ENCODE data around the gene DNAAF1. TPM values are rescaled to one million over a fixed set of nuclear protein-coding genes. Genes with fewer than 3 reads are reported as not detected.

DNAAF1 gene
- total and polyA plus RNA-seq, 2 donors (not counting 3 experiments of a cell fraction or from before 2014, with no cell fraction given): 0.01 TPM; not detected in 1

DNA sequence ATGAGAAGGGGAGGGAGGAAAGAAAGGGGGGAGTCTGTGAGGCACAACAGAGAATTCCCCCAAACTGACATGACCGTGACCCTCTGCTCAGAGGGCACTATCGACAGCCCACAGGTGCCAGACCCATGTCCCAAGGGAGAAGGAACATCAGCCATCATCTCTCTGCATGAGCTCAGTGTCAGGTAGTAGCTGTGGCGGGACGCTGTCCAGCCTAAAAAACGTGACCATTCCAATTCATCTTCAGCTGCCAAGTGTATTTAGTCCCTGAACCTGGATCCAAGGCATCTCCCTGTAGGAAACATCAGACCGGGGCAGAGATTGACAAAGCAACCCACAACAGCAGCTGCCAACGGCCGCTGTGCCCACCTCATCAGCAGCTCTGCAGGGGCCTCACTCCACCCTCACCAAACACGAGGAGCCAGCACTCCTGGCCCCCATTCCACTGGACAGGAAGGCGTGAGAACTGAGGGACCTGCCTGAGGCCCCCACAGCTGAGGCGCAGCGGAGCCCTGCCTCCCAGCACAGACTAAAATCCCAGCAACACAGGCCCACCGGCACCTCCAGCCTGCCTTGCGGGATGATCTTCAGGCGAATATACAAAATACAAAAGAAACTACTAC, 33.1 kb downstream of the DNAAF1 start:
- no peaks in the 10 kb centered on the region for H3K9me1 ChIP-seq (replicated peaks; ENCODE audit: control insufficient read depth, extremely low read depth, insufficient read depth, low read length)
- intact Hi-C loops (cut with micrococcal nuclease): loop anchor here (5.0 kb wide), 1 partner anchor 211 kb away; the partner anchor contains the start of gene NECAB2
- no peaks in the 10 kb centered on the region for H3K27me3 ChIP-seq (ENCODE audit: control insufficient read depth in 2 of 2, insufficient read depth in 2 of 2, low read length in 2 of 2)
- no peak overlapping the region for H3K4me2 ChIP-seq (ENCODE audit: insufficient read depth, low read length)
- no peak overlapping the region for H3K27ac ChIP-seq (ENCODE audit: insufficient read depth, low read depth, low read length)
- no peak overlapping the region for H3K4me3 ChIP-seq (replicated peaks in 1 of 3; ENCODE audit: insufficient read depth in 1 of 3, low read depth in 1 of 3, low read length in 3 of 3)
- no peak overlapping the region for H2AFZ ChIP-seq (ENCODE audit: low read depth, low read length)
- H3K4me1 ChIP-seq (ENCODE audit: control insufficient read depth, extremely low read depth, insufficient read depth, low read length): peaks cover 18% of the 10 kb centered on the region
- no peak for TF ChIP-seq GATA2 (IDR thresholded peaks at IDR 0.05; ENCODE audit: insufficient read depth, insufficient read length, low read depth, low read length)
- no peak for TF ChIP-seq EZH2 (IDR thresholded peaks at IDR 0.05; ENCODE audit: borderline replicate concordance, low read depth, low read length, severe bottlenecking)
- TF ChIP-seq, protein P1, sequence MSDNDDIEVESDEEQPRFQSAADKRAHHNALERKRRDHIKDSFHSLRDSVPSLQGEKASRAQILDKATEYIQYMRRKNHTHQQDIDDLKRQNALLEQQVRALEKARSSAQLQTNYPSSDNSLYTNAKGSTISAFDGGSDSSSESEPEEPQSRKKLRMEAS (IDR thresholded peaks at IDR 0.05; ENCODE audit: insufficient read depth, insufficient read length): no peak
- TF ChIP-seq POLR2AphosphoS5 (IDR thresholded peaks at IDR 0.05; ENCODE audit: insufficient read depth, low read depth, low read length): no peak
- TF ChIP-seq MYC (IDR thresholded peaks at IDR 0.05; ENCODE audit: low read depth, low read length): no peak
- TF ChIP-seq, protein P2, sequence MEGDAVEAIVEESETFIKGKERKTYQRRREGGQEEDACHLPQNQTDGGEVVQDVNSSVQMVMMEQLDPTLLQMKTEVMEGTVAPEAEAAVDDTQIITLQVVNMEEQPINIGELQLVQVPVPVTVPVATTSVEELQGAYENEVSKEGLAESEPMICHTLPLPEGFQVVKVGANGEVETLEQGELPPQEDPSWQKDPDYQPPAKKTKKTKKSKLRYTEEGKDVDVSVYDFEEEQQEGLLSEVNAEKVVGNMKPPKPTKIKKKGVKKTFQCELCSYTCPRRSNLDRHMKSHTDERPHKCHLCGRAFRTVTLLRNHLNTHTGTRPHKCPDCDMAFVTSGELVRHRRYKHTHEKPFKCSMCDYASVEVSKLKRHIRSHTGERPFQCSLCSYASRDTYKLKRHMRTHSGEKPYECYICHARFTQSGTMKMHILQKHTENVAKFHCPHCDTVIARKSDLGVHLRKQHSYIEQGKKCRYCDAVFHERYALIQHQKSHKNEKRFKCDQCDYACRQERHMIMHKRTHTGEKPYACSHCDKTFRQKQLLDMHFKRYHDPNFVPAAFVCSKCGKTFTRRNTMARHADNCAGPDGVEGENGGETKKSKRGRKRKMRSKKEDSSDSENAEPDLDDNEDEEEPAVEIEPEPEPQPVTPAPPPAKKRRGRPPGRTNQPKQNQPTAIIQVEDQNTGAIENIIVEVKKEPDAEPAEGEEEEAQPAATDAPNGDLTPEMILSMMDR (IDR thresholded peaks at IDR 0.05; ENCODE audit: extremely low read depth in 1 of 2, insufficient read depth in 1 of 2, low read depth in 1 of 2, low read length in 2 of 2): no peak
- no peak for TF ChIP-seq JUN (IDR thresholded peaks at IDR 0.05; ENCODE audit: borderline replicate concordance, insufficient read depth, insufficient read length, low read depth)
- no peak for TF ChIP-seq FOS (IDR thresholded peaks at IDR 0.05; ENCODE audit: borderline replicate concordance, insufficient read depth, low read length)
- no peak for TF ChIP-seq POLR2A (IDR thresholded peaks at IDR 0.05; ENCODE audit: low read depth, low read length)
- H4K20me1 ChIP-seq (replicated peaks; ENCODE audit: control insufficient read depth, extremely low read depth, insufficient read depth, low read length): no peaks in the 10 kb centered on the region
- H3K79me2 ChIP-seq (ENCODE audit: control insufficient read depth, insufficient read depth, low read length): no peaks in the 10 kb centered on the region
- FAIRE-seq (no peak), DNase-seq (ENCODE audit: low read depth, low spot score) (no peak)
- peaks cover 6 to 40% of the 10 kb centered on the region in 2 experiments for H3K36me3 ChIP-seq (ENCODE audit: control insufficient read depth in 2 of 2, extremely low read depth in 1 of 2, insufficient read depth in 2 of 2, low read length in 2 of 2)
- BruUV-seq (replicated peaks): no TSS peak
- CTCF ChIA-PET: interaction anchor here (1.1 to 3.1 kb wide), 5 partner anchors 8 to 222 kb away, joined by 3 to 12 read pairs (median 6); partner anchors contain the start of gene TAF1C
- dilution Hi-C loops (cut with MboI; ENCODE audit: extremely low pct_ligation_motif_present, low sequenced_read_pairs): no loop called here
- H3K9ac ChIP-seq (replicated peaks; ENCODE audit: extremely low read depth, insufficient read depth, low read length): no peak overlapping the region
- POLR2A ChIA-PET: no interaction called here
- H3K9me3 ChIP-seq (replicated peaks; ENCODE audit: control insufficient read depth, insufficient read depth, low read length): no peaks in the 10 kb centered on the region
